Right lobe of liver (tissue), 6 donors: ENCODE data around the gene SCN2A. TPM values are rescaled to one million over a fixed set of nuclear protein-coding genes. Genes with fewer than 3 reads are reported as not detected.

Source experiments
- ATAC-seq, 4 donors: fragments of 200-7000 bp; cut with Tn5 transposase; one replicate each; pipeline ENCODE4 v1.9.1; 2020; ENCODE audit warnings: mild to moderate bottlenecking in 4 of 4, moderate library complexity in 4 of 4
- DNase-seq, 3 donors: peaks; one replicate each; pipeline ENCODE4 v3.0.0-alpha.2; 2020
- H3K27ac ChIP-seq, 3 donors: fragments of 200-600 bp; one replicate each; pipeline ENCODE4 v1.8.0; 2022
- H3K27me3 ChIP-seq, 2 donors: fragments of 200-600 bp; one replicate each; pipeline ENCODE4 v1.8.0; 2022
- H3K36me3 ChIP-seq, 4 donors: fragments of 200-600 bp; sonication (generic) in 1 of 4; one replicate each; pipeline versions ENCODE4 v1.5.1 to v1.8.0; 2017 to 2022; ENCODE audit warnings: control low read depth in 1 of 4
- H3K4me1 ChIP-seq, 4 donors: fragments of 200-600 bp; sonication (generic) in 1 of 4; one replicate each; pipeline versions ENCODE4 v1.5.1 to v1.8.0; 2017 to 2022; ENCODE audit warnings: control low read depth in 1 of 4
- H3K4me3 ChIP-seq, 3 donors: fragments of 200-600 bp; one replicate each; pipeline ENCODE4 v1.8.0; 2022
- H3K9me3 ChIP-seq, 4 donors: fragments of 200-600 bp; sonication (generic) in 1 of 4; one replicate each; pipeline versions ENCODE4 v1.5.1 to v1.8.0; 2017 to 2022; ENCODE audit warnings: control low read depth in 1 of 4
- POLR2A ChIP-seq: fragments of 450-650 bp; IDR thresholded peaks from one replicate; pipeline ENCODE4 v1.6.1; 2017; ENCODE audit warnings: antibody characterized with exemption, mild to moderate bottlenecking
- WGBS: methylation state at CpG from one replicate; pipeline ENCODE4 v1.1.6; 2018; ENCODE audit warnings: low coverage, low lambda C conversion rate; ENCODE audit not compliant: insufficient coverage; ENCODE audit errors: missing lambda C conversion rate; 5-methylcytosine and 5-hydroxymethylcytosine counted together
- intact Hi-C, 2 donors: fragments of 100-400 bp; cut with DNase I; formaldehyde crosslinking; loops; one replicate each; pipeline versions ENCODE4 v1.11.2 to v1.14.1; 2022
- total RNA-seq, 6 experiments: library from RNA; depleted of rRNA in 2 of 6; stranded (reverse); fragments of >200 nt in 2 of 6; fragmentation: NEBNext Ultra II Directional in 3 of 6; extraction: Animal tissue kit (Norgen Biotek cat#: 25700) in 3 of 6; gene quantifications; one replicate each; pipeline versions ENCODE4 v1.1.0 to v1.2.4, GENCODE V29; 2016 to 2023
- TF ChIP-seq, protein P1 (sequence below), 4 donors: fragments of 200-600 bp in 3 of 4; fragments of 450-650 bp in 1 of 4; IDR thresholded peaks; one replicate each; pipeline versions ENCODE4 v1.5.1 to v1.8.0; 2016 to 2022; ENCODE audit warnings: antibody characterized with exemption in 4 of 4, mild to moderate bottlenecking in 2 of 4
- donor health status: DM: no; HTN: yes; CAD: no.
- donor health status: DM: no; HTN: no; CAD: no.
- donor health status: DM: no; HTN: no; CAD: no.
- donor health status: DM: no; HTN: yes; CAD: no.
- donor health status: DM: no; HTN: yes; CAD: no.

Gene SCN2A
- total RNA-seq, 6 experiments from 2014 or later: 0.12 to 0.27 TPM; not detected in 4

DNA sequence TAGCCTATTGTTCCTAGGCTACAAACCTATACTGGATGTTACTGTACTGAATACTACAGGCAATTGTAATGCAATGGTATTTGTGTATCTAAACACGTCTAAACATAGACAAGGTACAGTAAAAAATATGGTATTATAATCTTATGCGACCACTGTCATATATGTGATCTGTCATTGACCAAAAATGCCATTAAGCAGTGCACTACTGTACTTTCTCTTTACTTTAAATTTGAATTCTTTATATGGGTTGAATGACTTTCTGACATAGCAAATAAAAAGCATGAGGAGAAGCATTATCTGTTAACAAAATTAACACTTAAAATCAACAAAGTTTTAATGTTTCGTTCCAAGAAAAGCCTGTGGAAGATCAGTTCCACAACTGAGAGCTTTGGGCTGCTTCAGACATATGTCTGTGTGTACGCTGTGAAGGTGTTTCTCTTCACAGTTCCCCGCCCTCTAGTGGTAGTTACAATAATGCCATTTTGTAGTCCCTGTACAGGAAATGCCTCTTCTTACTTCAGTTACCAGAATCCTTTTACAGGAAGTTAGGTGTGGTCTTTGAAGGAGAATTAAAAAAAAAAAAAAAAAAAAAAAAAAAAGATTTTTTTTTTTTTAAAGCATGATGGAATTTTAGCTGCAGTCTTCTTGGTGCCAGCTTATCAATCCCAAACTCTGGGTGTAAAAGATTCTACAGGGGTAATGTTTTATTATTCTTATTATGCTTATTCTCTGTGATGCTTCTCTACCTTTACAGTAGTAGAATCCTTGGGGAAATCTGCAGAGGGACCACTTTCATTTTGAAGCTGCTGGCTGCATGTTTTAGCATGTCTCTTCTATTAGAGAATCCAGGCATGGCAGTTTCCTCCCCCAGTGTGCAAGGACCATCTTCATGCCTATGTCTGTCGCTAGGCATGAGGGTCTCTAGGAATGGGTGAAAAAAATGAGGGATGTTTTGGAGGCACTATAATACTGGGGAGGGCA, 54.5 kb downstream of the SCN2A start:
- intact Hi-C loops: loop anchor here in 1 of 2 donors (10.0 kb wide), 1 partner anchor 299 kb away; no protein-coding TSS in a partner anchor
- H3K9me3 ChIP-seq: no peaks in the 10 kb centered on the region
- H3K27ac ChIP-seq: no peak overlapping the region
- 21% methylated on average over 6 of the region's 6 CpGs for WGBS
- DNase-seq (peak in 1 of 3 donors; percentile 49), ATAC-seq (peak; percentile 100)
- TF ChIP-seq, protein P1, sequence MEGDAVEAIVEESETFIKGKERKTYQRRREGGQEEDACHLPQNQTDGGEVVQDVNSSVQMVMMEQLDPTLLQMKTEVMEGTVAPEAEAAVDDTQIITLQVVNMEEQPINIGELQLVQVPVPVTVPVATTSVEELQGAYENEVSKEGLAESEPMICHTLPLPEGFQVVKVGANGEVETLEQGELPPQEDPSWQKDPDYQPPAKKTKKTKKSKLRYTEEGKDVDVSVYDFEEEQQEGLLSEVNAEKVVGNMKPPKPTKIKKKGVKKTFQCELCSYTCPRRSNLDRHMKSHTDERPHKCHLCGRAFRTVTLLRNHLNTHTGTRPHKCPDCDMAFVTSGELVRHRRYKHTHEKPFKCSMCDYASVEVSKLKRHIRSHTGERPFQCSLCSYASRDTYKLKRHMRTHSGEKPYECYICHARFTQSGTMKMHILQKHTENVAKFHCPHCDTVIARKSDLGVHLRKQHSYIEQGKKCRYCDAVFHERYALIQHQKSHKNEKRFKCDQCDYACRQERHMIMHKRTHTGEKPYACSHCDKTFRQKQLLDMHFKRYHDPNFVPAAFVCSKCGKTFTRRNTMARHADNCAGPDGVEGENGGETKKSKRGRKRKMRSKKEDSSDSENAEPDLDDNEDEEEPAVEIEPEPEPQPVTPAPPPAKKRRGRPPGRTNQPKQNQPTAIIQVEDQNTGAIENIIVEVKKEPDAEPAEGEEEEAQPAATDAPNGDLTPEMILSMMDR (IDR thresholded peaks at IDR 0.05): peak; percentile 65 to 80 (median 72)
- no peak for TF ChIP-seq POLR2A
- no peak overlapping the region for H3K4me3 ChIP-seq
- no peaks in the 10 kb centered on the region for H3K27me3 ChIP-seq
- no peaks in the 10 kb centered on the region for H3K36me3 ChIP-seq
- no peaks in the 10 kb centered on the region for H3K4me1 ChIP-seq

DNA sequence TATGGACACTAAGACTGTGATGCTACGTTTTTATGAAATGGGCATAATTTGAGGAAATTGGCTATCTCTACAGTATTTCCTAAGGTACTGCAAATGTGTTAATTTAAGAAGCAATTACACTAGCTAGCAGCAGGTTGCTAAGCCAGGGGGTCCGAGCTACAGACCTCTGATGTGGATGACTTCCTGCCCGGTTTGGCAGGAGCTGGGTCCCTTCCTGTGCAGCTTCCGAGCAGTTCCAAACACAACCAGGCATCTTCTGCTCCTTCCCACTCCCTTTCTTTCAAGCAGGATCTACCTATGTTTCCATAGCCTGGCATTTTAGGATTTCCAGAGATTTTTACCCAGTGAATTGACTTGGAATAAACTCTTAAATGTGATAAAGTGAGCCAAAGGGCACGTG, 55.7 kb downstream of the SCN2A start:
- Histone ChIP-seq H3K4me1 (no peaks in the 10 kb centered on the region), H3K27ac (no peak overlapping the region), H3K36me3 (no peaks in the 10 kb centered on the region), H3K27me3 (no peaks in the 10 kb centered on the region), H3K4me3 (no peak overlapping the region), H3K9me3 (no peaks in the 10 kb centered on the region)
- intact Hi-C loops: loop anchor here in 1 of 2 donors (10.0 kb wide), 1 partner anchor 300 kb away; no protein-coding TSS in a partner anchor
- no peak for TF ChIP-seq POLR2A
- TF ChIP-seq, protein P1 (IDR thresholded peaks at IDR 0.05): no peak
- no peak for DNase-seq
- no peak for ATAC-seq
- 33% methylated on average over 5 of the region's 5 CpGs for WGBS

DNA sequence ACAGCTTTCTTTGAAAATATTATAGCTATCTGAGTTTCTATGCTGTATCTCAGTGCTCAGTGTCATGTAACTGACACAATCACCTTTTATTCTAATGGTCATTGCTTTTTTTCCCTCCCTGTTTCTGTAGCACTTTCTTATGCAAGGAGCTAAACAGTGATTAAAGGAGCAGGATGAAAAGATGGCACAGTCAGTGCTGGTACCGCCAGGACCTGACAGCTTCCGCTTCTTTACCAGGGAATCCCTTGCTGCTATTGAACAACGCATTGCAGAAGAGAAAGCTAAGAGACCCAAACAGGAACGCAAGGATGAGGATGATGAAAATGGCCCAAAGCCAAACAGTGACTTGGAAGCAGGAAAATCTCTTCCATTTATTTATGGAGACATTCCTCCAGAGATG, 56.4 kb downstream of the SCN2A start:
- no peaks in the 10 kb centered on the region for H3K36me3 ChIP-seq
- ATAC-seq (no peak), DNase-seq (no peak)
- H3K27me3 ChIP-seq: no peaks in the 10 kb centered on the region
- H3K4me3 ChIP-seq: no peak overlapping the region
- TF ChIP-seq POLR2A: no peak
- TF ChIP-seq, protein P1 (IDR thresholded peaks at IDR 0.05): no peak
- intact Hi-C loops: loop anchor here in 1 of 2 donors (10.0 kb wide), 1 partner anchor 301 kb away; no protein-coding TSS in a partner anchor
- no peaks in the 10 kb centered on the region for H3K4me1 ChIP-seq
- WGBS: 73% methylated on average over 3 of the region's 4 CpGs
- H3K9me3 ChIP-seq: no peaks in the 10 kb centered on the region
- H3K27ac ChIP-seq: no peak overlapping the region

DNA sequence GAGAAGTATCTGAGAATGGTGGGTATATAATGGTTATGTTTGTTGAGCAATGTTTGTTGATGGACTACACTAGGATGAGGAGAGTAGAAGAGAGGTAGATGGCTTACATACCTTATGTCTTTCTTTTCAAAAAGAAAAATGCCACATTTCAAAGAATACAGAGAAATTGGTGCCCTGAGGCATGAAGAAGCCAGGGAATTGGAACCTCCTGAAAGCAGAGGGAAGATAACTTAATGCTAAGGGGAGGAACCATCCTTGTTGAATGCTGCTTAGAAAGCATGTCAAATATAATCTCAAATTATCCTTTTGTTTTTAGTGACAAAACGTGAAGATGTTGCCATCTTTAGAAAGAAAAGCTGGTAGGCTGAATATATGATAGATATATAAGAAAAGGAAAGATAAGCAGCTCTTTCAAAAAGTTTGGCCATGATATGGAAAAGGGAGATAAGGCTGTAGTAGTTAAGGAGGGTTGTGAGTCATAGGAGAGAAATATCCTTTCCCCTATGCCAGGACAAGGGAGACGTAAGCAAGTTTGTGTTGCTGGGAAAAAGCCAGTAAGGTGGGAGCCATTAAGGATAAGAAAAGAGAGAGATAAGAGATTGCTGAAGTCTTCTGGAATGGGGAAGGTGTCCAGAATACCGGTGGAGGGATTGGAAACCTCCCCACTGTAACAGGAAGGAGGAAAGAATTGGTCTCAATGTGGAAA, 66.3 kb downstream of the SCN2A start:
- 26% methylated on average over 3 of the region's 3 CpGs for WGBS
- Histone ChIP-seq H3K4me3 (no peak overlapping the region), H3K4me1 (no peaks in the 10 kb centered on the region), H3K9me3 (no peaks in the 10 kb centered on the region), H3K36me3 (no peaks in the 10 kb centered on the region), H3K27ac (no peak overlapping the region), H3K27me3 (no peaks in the 10 kb centered on the region)
- DNase-seq (no peak), ATAC-seq (no peak)
- no peak for TF ChIP-seq POLR2A
- TF ChIP-seq, protein P1 (IDR thresholded peaks at IDR 0.05): no peak
- intact Hi-C loops: no loop called here
